Measurements from ENCODE around the gene SMIM27. TPM values are rescaled to one million over a fixed set of nuclear protein-coding genes. Genes with fewer than 3 reads are reported as not detected.

SMIM27 gene
- total RNA-seq, 1 experiment from 2014 or later: 15.7 TPM

GRCh38 chr9:32565967-32566366 lies 13.8 kb downstream of the SMIM27 start:
- Histone ChIP-seq H4K91ac (ENCODE audit: insufficient read length, low read depth, low read length) (no peak overlapping the region), H2AK5ac (ENCODE audit: insufficient read length, low read length) (no peak overlapping the region), H3K4me2 (ENCODE audit: insufficient read depth, insufficient read length, low read length) (no peak overlapping the region), H3K14ac (ENCODE audit: insufficient read depth, low read length) (no peak overlapping the region), H4K8ac (replicated peaks; ENCODE audit: insufficient read length, low read depth, low read length) (no peak overlapping the region), H3K9ac (ENCODE audit: extremely low read depth, insufficient read length, low read length) (no peak overlapping the region), H3K79me2 (ENCODE audit: insufficient read depth, low read length) (peaks cover 6% of the 10 kb centered on the region; the same call in 1 of the 2 replicates), H3K18ac (ENCODE audit: insufficient read length, low read depth, low read length) (no peak overlapping the region), H2BK15ac (ENCODE audit: low read depth, low read length) (no peak overlapping the region), H2BK12ac (ENCODE audit: insufficient read length, low read depth, low read length) (no peak overlapping the region), H4K5ac (ENCODE audit: insufficient read length, low read depth, low read length) (no peak overlapping the region), H3K4ac (ENCODE audit: low read depth, low read length) (no peak overlapping the region), H3K9me3 (ENCODE audit: control insufficient read depth, low read depth, low read length) (no peaks in the 10 kb centered on the region), H2AFZ (ENCODE audit: low read length) (no peak overlapping the region), H3K27ac (ENCODE audit: insufficient read length, low read depth, low read length) (no peak overlapping the region), H3K56ac (ENCODE audit: insufficient read length, low read depth, low read length) (no peak overlapping the region), H2BK20ac (ENCODE audit: low read depth, low read length, poor library complexity, severe bottlenecking) (no peak overlapping the region), H3K27me3 (ENCODE audit: insufficient read depth, low read length) (no peaks in the 10 kb centered on the region), H2BK120ac (ENCODE audit: low read depth, low read length, poor library complexity, severe bottlenecking) (no peak overlapping the region), H2BK5ac (ENCODE audit: insufficient read length, low read length) (no peak overlapping the region), H3K23me2 (ENCODE audit: insufficient read length, low read depth, low read length, poor library complexity, severe bottlenecking) (no peaks in the 10 kb centered on the region), H3K4me1 (ENCODE audit: insufficient read depth, low read length) (no peaks in the 10 kb centered on the region), H3K23ac (ENCODE audit: insufficient read length, low read depth, low read length) (no peak overlapping the region), H4K20me1 (ENCODE audit: control insufficient read depth, insufficient read depth, insufficient read length) (no peaks in the 10 kb centered on the region), H3T11ph (ENCODE audit: low read length) (no peak overlapping the region), H3K79me1 (ENCODE audit: insufficient read depth, low read depth, low read length, poor library complexity, severe bottlenecking) (peaks cover 13% of the 10 kb centered on the region)
- TF ChIP-seq CTCF (conservative IDR thresholded peaks at IDR 0.05): no peak
- no peaks in the 10 kb centered on the region for H3K4me1 Mint-ChIP-seq
- H3K36me3 Mint-ChIP-seq (ENCODE audit: insufficient read depth in 1 of 3, low read depth in 3 of 3): peaks cover 22 to 39% (median 30%) of the 10 kb centered on the region in 3 experiments; a peak in 6 of 7 replicates
- no peak overlapping the region for H3K27ac Mint-ChIP-seq
- H3K9me3 Mint-ChIP-seq: no peaks in the 10 kb centered on the region
- DNase-seq: no peak
- no peaks in the 10 kb centered on the region for H3K27me3 Mint-ChIP-seq (ENCODE audit: low read depth)
- WGBS (ENCODE audit: extremely low coverage, insufficient read length, low lambda C conversion rate): no CpG with 5 or more reads among the region's 6 CpGs
- no peak overlapping the region for H3K4me3 Mint-ChIP-seq
